Keratinocyte (primary cell): Measurements from ENCODE around the gene CRYBB1.

Experiments
- EZH2 ChIP-seq: IDR thresholded peaks from one replicate; pipeline ENCODE4 v1.6.1; 2012; ENCODE audit warnings: inconsistent platforms, mild to moderate bottlenecking, low read length, moderate library complexity
- TF ChIP-seq, protein P1 (sequence below), 3 experiments: IDR thresholded peaks in 1 of 3; conservative IDR thresholded peaks in 1 of 3; optimal IDR thresholded peaks in 1 of 3; 2 replicates in 2 of 3; 3 replicates in 1 of 3; pipeline versions ENCODE3 to v1.5.1; 2011; ENCODE audit warnings: low read length in 3 of 3, mild to moderate bottlenecking in 3 of 3, moderate library complexity in 2 of 3, control low read depth in 1 of 3, inconsistent platforms in 1 of 3; ENCODE audit not compliant: insufficient read depth in 2 of 3; ENCODE audit errors: extremely low read depth in 1 of 3

DNA sequence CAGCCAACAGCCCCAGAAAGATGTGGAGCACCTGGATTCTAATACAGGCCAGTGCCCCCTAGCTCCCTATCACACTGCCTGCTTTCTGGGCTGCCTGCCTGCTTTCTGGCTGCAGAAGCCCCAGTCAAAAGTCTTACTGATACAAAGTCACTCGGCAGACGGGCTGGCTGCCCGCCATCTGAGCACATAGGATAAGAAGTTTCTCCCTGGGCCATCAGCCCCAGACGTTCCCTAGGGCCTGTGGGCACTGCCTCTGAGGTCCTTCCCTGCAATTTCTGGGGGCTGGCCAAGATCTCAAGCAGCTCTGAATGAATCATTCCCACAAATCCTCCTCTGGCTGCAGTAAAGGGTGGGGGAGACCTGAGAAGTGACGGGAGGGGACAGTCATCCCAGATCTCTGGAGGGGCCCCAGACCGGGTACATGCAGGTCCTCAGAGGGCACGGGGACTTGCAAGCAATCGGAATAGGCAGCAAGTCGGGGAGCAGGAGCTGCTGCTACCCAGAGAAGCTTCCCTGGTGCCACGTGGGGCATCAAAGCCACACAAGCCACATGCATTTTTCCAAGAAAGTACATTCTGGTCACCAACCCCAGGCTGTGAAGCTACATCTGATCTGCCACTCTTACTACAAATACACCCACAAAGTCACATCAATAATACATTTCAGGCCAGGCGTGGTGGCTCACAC is 32.6 kb downstream of the CRYBB1 start:
- TF ChIP-seq EZH2, result no peak
- TF ChIP-seq, protein P1, sequence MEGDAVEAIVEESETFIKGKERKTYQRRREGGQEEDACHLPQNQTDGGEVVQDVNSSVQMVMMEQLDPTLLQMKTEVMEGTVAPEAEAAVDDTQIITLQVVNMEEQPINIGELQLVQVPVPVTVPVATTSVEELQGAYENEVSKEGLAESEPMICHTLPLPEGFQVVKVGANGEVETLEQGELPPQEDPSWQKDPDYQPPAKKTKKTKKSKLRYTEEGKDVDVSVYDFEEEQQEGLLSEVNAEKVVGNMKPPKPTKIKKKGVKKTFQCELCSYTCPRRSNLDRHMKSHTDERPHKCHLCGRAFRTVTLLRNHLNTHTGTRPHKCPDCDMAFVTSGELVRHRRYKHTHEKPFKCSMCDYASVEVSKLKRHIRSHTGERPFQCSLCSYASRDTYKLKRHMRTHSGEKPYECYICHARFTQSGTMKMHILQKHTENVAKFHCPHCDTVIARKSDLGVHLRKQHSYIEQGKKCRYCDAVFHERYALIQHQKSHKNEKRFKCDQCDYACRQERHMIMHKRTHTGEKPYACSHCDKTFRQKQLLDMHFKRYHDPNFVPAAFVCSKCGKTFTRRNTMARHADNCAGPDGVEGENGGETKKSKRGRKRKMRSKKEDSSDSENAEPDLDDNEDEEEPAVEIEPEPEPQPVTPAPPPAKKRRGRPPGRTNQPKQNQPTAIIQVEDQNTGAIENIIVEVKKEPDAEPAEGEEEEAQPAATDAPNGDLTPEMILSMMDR (optimal IDR thresholded peaks at IDR 0.05 in 1 of 3, IDR thresholded peaks at IDR 0.05 in 1 of 3, conservative IDR thresholded peaks at IDR 0.05 in 1 of 3; ENCODE audit: extremely low read depth in 1 of 3, insufficient read depth in 2 of 3, low read length in 3 of 3), result peak in 1 of 3 experiments; percentile 14
